GM12875 (cell line): Measurements from ENCODE around the gene PWWP2B.

Experiments used
- H3K4me3 ChIP-seq: one replicate; pipeline ENCODE4 v1.5.1; 2011; ENCODE audit warnings: low read depth, low read length, control low read depth
- CTCF ChIP-seq: IDR thresholded peaks from 2 replicates; pipeline ENCODE4 v1.5.1; 2011; ENCODE audit warnings: low read depth, mild to moderate bottlenecking, control low read depth, inconsistent platforms, low read length, moderate library complexity, borderline replicate concordance; ENCODE audit not compliant: insufficient read depth

Gene PWWP2B

GRCh38 chr10:132391676-132392020 is 5.4 kb upstream of the PWWP2B start:
- no peak overlapping the region for H3K4me3 ChIP-seq
- no peak for TF ChIP-seq CTCF

GRCh38 chr10:132392184-132392800 is 4.7 kb upstream of the PWWP2B start:
- no peak for TF ChIP-seq CTCF
- H3K4me3 ChIP-seq: no peak overlapping the region

GRCh38 chr10:132392811-132393694 is 3.9 kb upstream of the PWWP2B start:
- TF ChIP-seq CTCF: no peak
- H3K4me3 ChIP-seq: no peak overlapping the region

GRCh38 chr10:132393695-132394181 is 3.3 kb upstream of the PWWP2B start:
- H3K4me3 ChIP-seq: no peak overlapping the region
- TF ChIP-seq CTCF: no peak

GRCh38 chr10:132394201-132394811 is 2.7 kb upstream of the PWWP2B start:
- TF ChIP-seq CTCF: no peak
- no peak overlapping the region for H3K4me3 ChIP-seq

GRCh38 chr10:132394936-132395703 is 1.9 kb upstream of the PWWP2B start:
- no peak for TF ChIP-seq CTCF
- H3K4me3 ChIP-seq: no peak overlapping the region
